HG03196 (cell line): ENCODE data around the gene CTTNBP2.
A peak's percentile ranks its signal among the peaks of the same experiment; 100 is the strongest.

Experiments used
- ATAC-seq: cut with Tn5 transposase; IDR thresholded peaks from one replicate; pipeline ENCODE4 v1.9.1; 2021; ENCODE audit not compliant: unreplicated experiment

Gene CTTNBP2

GRCh38 chr7:117793521-117793920, 79.7 kb downstream of the CTTNBP2 start:
- no peak for ATAC-seq

- peak; percentile 61 for ATAC-seq
Measured at GRCh38 chr7:117791877-117792780, 81.1 kb downstream of the CTTNBP2 start.

DNA sequence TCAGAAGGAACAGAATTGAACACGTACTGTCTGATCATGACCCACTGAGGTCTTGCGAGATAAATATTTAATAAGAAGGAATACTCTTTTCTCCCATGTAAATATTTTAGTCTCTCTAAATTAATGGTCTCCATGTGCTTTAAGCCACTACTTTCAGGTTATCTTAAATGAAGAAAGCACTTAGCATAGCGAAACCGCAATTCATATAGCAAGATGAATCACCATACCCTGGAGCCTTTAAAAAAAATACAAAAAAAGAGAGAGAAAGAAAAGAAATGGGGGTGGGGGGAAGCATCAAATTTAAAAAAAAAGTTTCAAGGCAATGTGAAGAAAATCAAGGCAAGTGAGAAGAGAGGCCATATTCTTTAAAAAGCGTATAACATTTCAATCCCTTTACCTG, 82.5 kb downstream of the CTTNBP2 start:
- no peak for ATAC-seq

GRCh38 chr7:117790251-117790650, 83.0 kb downstream of the CTTNBP2 start:
- no peak for ATAC-seq

DNA sequence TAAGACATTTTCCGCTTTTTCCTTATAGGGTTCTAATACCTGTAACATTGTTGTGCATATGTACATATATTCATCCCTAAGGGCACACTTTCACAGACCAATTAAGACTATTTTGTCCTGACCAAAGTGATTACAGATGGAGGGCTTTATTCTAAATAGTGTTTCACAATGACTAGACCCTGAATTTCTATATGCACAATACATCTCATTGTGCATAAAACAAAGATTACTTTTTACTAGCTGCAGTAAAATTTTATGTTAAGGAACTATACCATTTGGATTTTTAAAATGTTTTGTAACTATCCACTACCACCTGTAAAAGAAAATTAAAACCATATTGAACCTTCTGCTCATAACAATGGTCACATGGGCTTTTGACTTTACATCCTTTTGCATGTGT, 87.8 kb downstream of the CTTNBP2 start:
- no peak for ATAC-seq

- no peak for ATAC-seq
Measured at GRCh38 chr7:117784315-117784714, 88.9 kb downstream of the CTTNBP2 start.

- no peak for ATAC-seq
Measured at GRCh38 chr7:117782761-117783160, 90.5 kb downstream of the CTTNBP2 start.

DNA sequence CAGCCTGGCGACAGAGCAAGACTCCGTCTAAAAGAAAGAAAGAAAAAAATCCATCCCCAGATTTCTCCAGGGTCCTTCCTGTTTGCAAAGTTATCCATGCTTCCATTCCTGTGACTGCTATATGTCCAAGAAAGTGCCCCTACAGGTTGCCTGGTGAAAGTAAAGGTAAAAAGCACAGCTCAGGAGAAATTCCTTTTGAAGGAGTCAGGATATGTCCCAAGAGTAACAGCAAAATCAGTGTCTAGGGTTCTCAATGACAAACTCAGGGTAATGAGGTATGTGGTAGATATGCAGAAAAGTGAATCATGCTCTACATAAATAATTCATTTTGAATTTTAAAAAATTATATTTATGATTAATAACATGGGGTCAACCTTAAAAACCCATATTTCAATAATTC, 91.5 kb downstream of the CTTNBP2 start:
- ATAC-seq, result no peak

- ATAC-seq, result peak; percentile 79
Measured at GRCh38 chr7:117780832-117781231, 92.4 kb downstream of the CTTNBP2 start.

DNA sequence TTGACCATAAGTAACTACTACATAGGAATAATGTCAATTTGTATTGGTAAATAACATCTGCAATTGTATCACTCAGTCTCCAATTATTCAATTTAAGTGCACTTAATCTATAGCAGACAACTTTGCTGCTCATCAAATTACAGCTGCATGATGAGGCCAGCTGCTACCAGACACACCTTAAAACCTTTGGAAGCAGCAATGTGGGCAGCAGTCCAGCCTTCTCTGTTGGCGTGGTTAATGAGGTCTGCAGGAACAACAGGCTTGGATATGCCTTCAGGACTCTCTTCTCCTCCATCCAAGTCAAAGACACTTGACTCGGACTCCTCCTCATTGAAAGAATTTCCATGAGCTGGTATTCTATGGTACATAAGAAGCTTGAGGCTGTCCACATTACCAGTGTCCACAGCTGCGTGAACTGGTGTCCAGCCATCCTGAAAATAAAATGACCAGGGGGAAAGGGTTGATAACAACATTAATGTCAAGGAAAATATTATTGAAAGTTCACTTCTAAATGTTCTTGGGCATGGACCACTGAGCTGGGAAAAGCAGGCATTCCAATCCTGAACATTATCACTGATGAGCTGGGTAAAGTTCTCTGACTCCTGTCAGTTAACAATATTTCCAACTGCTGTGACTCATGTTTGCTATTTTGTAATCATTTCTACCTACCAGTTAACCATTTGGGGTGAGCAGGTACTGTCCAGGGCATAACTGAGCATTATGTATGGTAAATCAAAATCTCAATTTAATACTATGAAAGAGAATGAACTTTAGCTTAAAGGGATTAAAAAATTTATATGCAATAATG, 95.7 kb downstream of the CTTNBP2 start:
- no peak for ATAC-seq

DNA sequence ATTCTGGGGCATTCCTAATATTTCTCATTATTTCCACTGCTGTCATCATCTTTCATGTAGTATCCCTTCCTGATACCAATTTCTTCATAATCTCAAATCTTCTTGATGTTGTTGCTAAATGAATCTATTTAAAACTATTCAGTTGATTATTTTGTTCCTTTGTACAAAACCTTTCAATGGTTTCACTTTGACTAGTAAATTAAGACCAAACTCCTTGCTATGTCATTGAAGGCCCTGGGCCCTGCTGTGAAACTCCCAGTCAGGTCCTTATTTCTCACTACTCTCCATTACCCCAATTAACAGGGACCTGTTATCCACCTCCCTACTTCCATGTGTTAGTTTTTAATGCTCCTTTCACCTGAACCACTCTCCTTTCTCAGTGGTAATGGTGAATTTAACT, 97.0 kb downstream of the CTTNBP2 start:
- no peak for ATAC-seq

GRCh38 chr7:117775801-117776200, 97.4 kb downstream of the CTTNBP2 start:
- ATAC-seq, result no peak

- ATAC-seq, result no peak
Measured at GRCh38 chr7:117774943-117775342, 98.3 kb downstream of the CTTNBP2 start.

DNA sequence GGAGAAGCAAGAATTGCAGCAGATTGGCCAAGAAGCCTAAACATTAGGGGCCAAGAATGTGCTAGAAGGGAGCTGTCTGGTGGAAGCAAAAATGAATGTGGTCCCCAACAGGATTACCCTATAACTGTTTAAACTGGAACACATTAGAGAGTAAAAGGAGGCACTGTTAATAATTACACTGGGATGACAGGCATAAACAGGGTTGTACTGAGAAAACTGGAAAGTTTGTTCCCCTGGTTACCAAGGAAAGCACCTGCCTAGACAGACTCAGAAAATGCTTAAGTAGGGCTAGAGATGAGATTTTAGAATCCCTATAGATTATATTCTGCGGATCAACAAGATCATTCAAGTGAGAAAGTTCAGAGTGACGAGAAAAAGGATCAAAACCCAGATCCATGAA, 100.8 kb downstream of the CTTNBP2 start:
- peak; percentile 35 for ATAC-seq

DNA sequence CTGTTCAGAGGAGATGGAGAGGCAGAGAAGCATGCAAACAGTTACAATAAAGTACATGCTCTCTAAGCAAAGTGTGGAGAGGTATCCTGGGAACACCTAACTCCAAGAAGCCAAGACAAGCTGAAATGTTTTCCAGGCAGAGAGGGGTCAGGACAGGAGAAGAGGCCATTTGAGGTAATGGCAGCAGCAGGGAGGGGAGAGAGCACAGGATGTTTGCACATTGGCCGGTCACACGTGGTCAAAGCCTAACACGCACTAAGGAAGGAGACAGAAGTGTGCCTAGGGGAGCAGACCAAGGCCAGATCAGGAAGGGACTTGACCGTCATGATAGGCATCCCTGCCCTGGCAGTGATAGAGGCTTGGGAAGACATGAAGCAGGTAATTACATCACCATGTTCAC, 101.5 kb downstream of the CTTNBP2 start:
- no peak for ATAC-seq

GRCh38 chr7:117769085-117769484, 104.2 kb downstream of the CTTNBP2 start:
- ATAC-seq, result no peak

DNA sequence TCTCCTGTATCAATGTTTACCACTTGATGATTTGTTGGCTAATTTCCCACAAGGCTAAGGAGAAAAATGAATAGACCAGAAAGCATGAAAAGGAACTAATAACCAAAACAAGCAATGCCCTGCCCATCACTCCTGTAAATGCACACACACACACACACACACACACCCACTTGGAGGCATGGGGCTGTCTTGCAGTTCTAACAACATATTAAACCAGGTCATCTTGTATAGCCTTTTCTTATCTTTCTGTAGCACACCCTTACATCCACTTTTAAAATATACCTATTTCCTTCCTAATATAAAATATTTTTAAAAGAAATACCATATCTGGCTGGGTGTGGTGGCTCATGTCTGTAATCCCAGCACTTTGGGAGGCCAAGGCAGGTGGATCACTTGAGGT, 105.3 kb downstream of the CTTNBP2 start:
- ATAC-seq, result no peak

GRCh38 chr7:117766913-117767312, 106.3 kb downstream of the CTTNBP2 start:
- no peak for ATAC-seq

GRCh38 chr7:117764031-117764430, 109.2 kb downstream of the CTTNBP2 start:
- ATAC-seq, result no peak

GRCh38 chr7:117762055-117762454, 111.2 kb downstream of the CTTNBP2 start:
- no peak for ATAC-seq

GRCh38 chr7:117759950-117760640, 113.1 kb downstream of the CTTNBP2 start:
- ATAC-seq, result no peak
